IMR-90 (cell line): ENCODE measurements around the gene SPTSSA.

Experiments used
- BHLHE40 ChIP-seq: fragments of 150-350 bp; IDR thresholded peaks from 2 replicates; pipeline ENCODE4 v1.6.1; 2016; ENCODE audit warnings: mild to moderate bottlenecking, low read depth, low read length
- CEBPB ChIP-seq: IDR thresholded peaks from 2 replicates; pipeline ENCODE4 v1.6.1; 2012; ENCODE audit warnings: low read depth, low read length, improper control_type of control experiment
- CHD1 ChIP-seq: IDR thresholded peaks from 2 replicates; pipeline ENCODE4 v1.6.1; 2012; ENCODE audit warnings: low read depth, low read length, improper control_type of control experiment
- ELK1 ChIP-seq: fragments of 150-350 bp; IDR thresholded peaks from 2 replicates; pipeline ENCODE4 v1.6.1; 2016; ENCODE audit warnings: low read depth, mild to moderate bottlenecking, low read length, moderate library complexity, borderline replicate concordance
- MAFK ChIP-seq: IDR thresholded peaks from 2 replicates; pipeline ENCODE4 v1.6.1; 2012; ENCODE audit warnings: low read depth, low read length, improper control_type of control experiment
- MAZ ChIP-seq: IDR thresholded peaks from 2 replicates; pipeline ENCODE4 v1.6.1; 2012; ENCODE audit warnings: low read depth, mild to moderate bottlenecking, low read length, improper control_type of control experiment, moderate library complexity, borderline replicate concordance
- MXI1 ChIP-seq: IDR thresholded peaks from 2 replicates; pipeline ENCODE4 v1.6.1; 2012; ENCODE audit warnings: low read depth, mild to moderate bottlenecking, low read length, moderate library complexity, borderline replicate concordance
- NFE2L2 ChIP-seq: fragments of 150-350 bp; IDR thresholded peaks from 2 replicates; pipeline ENCODE4 v1.6.1; 2016; ENCODE audit warnings: low read depth, mild to moderate bottlenecking, low read length
- POLR2A ChIP-seq: IDR thresholded peaks from 2 replicates; pipeline ENCODE4 v1.6.1; 2012; ENCODE audit warnings: mild to moderate bottlenecking, low read depth, low read length
- RAD21 ChIP-seq: IDR thresholded peaks from 2 replicates; pipeline ENCODE4 v1.6.1; 2012; ENCODE audit warnings: low read length, improper control_type of control experiment
- SMC3 ChIP-seq: fragments of 150-350 bp; IDR thresholded peaks from 2 replicates; pipeline ENCODE4 v1.6.1; 2016; ENCODE audit warnings: low read depth, mild to moderate bottlenecking, antibody characterized with exemption, low read length, moderate library complexity
- TF ChIP-seq, protein P1 (sequence below): conservative IDR thresholded peaks from 2 replicates; pipeline ENCODE4 v1.5.1; 2012; ENCODE audit warnings: mild to moderate bottlenecking, low read depth, low read length, improper control_type of control experiment
- TF ChIP-seq, protein P2 (sequence below): fragments of 150-350 bp; IDR thresholded peaks from 2 replicates; pipeline ENCODE4 v1.6.1; 2017; ENCODE audit warnings: mild to moderate bottlenecking, antibody characterized with exemption, low read length, low read depth

DNA sequence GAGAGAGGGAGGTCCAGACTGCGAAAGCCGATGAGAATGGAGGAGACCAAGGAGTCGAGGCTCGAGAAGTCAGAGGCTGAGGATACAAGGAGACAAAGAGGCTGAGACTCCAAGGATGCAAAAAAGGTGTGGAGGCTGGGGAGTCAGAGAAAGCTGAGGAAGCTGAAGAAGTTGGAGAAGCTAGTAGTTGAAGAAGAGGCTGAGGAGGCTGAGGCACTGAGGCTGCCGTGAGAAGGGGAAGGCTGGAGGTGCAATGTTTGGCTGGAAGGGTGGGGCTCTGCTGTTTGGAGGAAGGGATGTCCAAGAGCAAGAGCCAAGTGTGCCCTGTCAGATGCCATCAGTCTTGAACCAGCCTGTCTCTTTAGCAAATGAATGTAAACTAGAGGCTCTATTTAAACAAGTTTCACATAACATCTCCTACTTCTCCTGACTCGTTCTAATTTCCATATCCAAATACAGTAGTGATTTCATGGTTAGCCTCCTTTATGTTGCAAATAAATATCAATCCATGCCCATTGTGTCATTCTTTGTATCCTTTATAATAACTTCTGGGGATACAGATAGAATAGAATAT lies 10.8 kb upstream of the SPTSSA start:
- TF ChIP-seq POLR2A (no peak), SMC3 (no peak), ELK1 (no peak), CEBPB (no peak), MXI1 (no peak), CHD1 (no peak), RAD21 (no peak), MAFK (no peak), MAZ (no peak), BHLHE40 (no peak), NFE2L2 (no peak)
- TF ChIP-seq, protein P1, sequence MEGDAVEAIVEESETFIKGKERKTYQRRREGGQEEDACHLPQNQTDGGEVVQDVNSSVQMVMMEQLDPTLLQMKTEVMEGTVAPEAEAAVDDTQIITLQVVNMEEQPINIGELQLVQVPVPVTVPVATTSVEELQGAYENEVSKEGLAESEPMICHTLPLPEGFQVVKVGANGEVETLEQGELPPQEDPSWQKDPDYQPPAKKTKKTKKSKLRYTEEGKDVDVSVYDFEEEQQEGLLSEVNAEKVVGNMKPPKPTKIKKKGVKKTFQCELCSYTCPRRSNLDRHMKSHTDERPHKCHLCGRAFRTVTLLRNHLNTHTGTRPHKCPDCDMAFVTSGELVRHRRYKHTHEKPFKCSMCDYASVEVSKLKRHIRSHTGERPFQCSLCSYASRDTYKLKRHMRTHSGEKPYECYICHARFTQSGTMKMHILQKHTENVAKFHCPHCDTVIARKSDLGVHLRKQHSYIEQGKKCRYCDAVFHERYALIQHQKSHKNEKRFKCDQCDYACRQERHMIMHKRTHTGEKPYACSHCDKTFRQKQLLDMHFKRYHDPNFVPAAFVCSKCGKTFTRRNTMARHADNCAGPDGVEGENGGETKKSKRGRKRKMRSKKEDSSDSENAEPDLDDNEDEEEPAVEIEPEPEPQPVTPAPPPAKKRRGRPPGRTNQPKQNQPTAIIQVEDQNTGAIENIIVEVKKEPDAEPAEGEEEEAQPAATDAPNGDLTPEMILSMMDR, result no peak
- TF ChIP-seq, protein P2, sequence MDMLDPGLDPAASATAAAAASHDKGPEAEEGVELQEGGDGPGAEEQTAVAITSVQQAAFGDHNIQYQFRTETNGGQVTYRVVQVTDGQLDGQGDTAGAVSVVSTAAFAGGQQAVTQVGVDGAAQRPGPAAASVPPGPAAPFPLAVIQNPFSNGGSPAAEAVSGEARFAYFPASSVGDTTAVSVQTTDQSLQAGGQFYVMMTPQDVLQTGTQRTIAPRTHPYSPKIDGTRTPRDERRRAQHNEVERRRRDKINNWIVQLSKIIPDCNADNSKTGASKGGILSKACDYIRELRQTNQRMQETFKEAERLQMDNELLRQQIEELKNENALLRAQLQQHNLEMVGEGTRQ, result no peak
